GM12892 (cell line): Measurements from ENCODE around the gene ATXN1.

ENCODE experiments used
- POLR2A ChIP-seq: IDR thresholded peaks from 2 replicates; pipeline ENCODE4 v1.6.1; 2011; ENCODE audit warnings: low read depth, low read length, control low read depth
- POLR2AphosphoS5 ChIP-seq: IDR thresholded peaks from 2 replicates; pipeline ENCODE4 v1.6.1; 2011; ENCODE audit warnings: low read depth, low read length, control low read depth

DNA sequence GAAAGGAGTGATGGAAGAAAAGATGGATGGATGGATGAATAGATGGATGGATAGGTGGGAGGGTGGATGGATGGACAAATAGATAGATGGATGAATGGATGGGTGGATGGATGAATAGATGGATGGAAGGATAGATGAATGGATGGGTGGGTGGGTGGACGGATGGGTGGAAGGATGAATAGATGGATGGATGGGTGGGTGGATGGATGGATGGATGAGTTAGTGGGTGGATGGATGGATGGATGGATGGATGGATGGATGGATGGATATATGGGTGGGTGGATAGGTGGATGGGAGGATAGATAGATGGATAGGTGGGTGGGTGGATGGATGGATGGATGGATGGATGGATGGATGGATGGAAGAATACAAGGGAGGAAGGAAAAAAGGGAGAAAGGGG lies 82.2 kb downstream of the ATXN1 start:
- TF ChIP-seq POLR2A (no peak), POLR2AphosphoS5 (no peak)
